ENCODE data around the gene TMEM106A. TPM values are rescaled to one million over a fixed set of nuclear protein-coding genes. Genes with fewer than 3 reads are reported as not detected.
A peak's percentile ranks its signal among the peaks of the same experiment; 100 is the strongest.

Gene TMEM106A
- total and polyA plus RNA-seq, 2 of the 13 experiments (the other 11 are each of a cell fraction or from before 2014, with no cell fraction given): 16.9 to 35.9 TPM

- TF ChIP-seq ZNF788 (CRISPR knock-in tag; IDR thresholded peaks at IDR 0.05; ENCODE audit: borderline replicate concordance) (peak; percentile 11; the same call in 1 of the 2 replicates), ZNF605 (CRISPR knock-in tag; IDR thresholded peaks at IDR 0.05) (no peak), ZSCAN22 (CRISPR knock-in tag; IDR thresholded peaks at IDR 0.05) (no peak), ZBTB7A (CRISPR knock-in tag; IDR thresholded peaks at IDR 0.05) (no peak), GATAD2A (CRISPR knock-in tag; IDR thresholded peaks at IDR 0.05) (no peak), KAT2B (IDR thresholded peaks at IDR 0.05; ENCODE audit: borderline replicate concordance, low read depth, low read length) (no peak), ZNF724P (CRISPR knock-in tag; IDR thresholded peaks at IDR 0.05; ENCODE audit: borderline replicate concordance) (no peak), HNRNPUL1 (IDR thresholded peaks at IDR 0.05; ENCODE audit: low read depth, low read length) (no peak), RFX3 (CRISPR knock-in tag; IDR thresholded peaks at IDR 0.05) (no peak), ZSCAN29 (CRISPR knock-in tag; conservative IDR thresholded peaks at IDR 0.05) (0 out of 2 replicates have a peak, but pooled peaks have one; percentile 7), PCBP1 (IDR thresholded peaks at IDR 0.05; ENCODE audit: borderline replicate concordance, low read depth, low read length) (no peak), ZBTB42 (CRISPR knock-in tag; IDR thresholded peaks at IDR 0.05) (peak; percentile 35), GLI4 (CRISPR knock-in tag; IDR thresholded peaks at IDR 0.05; ENCODE audit: borderline replicate concordance) (0 out of 2 replicates have a peak, but pooled peaks have one; percentile 10), EED (CRISPR knock-in tag; IDR thresholded peaks at IDR 0.05) (peak; percentile 29; the same call in 1 of the 2 replicates), ZNF326 (CRISPR knock-in tag; IDR thresholded peaks at IDR 0.05; ENCODE audit: borderline replicate concordance) (peak; percentile 24; the same call in 1 of the 2 replicates), AHR (CRISPR knock-in tag; IDR thresholded peaks at IDR 0.05) (no peak), ZNF891 (CRISPR knock-in tag; IDR thresholded peaks at IDR 0.05) (no peak)
- TF ChIP-seq, protein P1, sequence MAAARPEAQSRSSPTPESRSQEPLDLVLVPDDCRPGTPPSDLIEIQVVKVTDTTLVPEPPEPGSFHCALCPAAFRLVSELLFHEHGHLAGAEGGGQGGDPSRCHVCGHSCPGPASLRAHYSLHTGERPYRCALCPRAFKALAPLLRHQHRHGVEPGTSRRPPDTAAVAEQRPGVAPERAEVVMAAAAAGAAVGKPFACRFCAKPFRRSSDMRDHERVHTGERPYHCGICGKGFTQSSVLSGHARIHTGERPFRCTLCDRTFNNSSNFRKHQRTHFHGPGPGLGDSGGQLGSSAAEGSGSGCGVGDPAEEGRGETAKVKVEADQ (CRISPR knock-in tag; IDR thresholded peaks at IDR 0.05; ENCODE audit: borderline replicate concordance): no peak
- TF ChIP-seq, protein P2, sequence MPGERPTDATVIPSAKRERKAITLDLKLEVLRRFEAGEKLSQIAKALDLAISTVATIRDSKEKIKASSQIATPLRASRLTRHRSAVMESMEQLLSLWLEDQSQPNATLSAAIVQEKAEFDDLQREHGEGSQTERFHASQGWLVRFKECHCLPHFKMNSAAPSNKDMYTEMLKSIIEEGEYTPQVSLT (CRISPR knock-in tag; IDR thresholded peaks at IDR 0.05; ENCODE audit: borderline replicate concordance, low read depth): no peak; the same call in 1 of the 2 replicates
- TF ChIP-seq, protein P3, sequence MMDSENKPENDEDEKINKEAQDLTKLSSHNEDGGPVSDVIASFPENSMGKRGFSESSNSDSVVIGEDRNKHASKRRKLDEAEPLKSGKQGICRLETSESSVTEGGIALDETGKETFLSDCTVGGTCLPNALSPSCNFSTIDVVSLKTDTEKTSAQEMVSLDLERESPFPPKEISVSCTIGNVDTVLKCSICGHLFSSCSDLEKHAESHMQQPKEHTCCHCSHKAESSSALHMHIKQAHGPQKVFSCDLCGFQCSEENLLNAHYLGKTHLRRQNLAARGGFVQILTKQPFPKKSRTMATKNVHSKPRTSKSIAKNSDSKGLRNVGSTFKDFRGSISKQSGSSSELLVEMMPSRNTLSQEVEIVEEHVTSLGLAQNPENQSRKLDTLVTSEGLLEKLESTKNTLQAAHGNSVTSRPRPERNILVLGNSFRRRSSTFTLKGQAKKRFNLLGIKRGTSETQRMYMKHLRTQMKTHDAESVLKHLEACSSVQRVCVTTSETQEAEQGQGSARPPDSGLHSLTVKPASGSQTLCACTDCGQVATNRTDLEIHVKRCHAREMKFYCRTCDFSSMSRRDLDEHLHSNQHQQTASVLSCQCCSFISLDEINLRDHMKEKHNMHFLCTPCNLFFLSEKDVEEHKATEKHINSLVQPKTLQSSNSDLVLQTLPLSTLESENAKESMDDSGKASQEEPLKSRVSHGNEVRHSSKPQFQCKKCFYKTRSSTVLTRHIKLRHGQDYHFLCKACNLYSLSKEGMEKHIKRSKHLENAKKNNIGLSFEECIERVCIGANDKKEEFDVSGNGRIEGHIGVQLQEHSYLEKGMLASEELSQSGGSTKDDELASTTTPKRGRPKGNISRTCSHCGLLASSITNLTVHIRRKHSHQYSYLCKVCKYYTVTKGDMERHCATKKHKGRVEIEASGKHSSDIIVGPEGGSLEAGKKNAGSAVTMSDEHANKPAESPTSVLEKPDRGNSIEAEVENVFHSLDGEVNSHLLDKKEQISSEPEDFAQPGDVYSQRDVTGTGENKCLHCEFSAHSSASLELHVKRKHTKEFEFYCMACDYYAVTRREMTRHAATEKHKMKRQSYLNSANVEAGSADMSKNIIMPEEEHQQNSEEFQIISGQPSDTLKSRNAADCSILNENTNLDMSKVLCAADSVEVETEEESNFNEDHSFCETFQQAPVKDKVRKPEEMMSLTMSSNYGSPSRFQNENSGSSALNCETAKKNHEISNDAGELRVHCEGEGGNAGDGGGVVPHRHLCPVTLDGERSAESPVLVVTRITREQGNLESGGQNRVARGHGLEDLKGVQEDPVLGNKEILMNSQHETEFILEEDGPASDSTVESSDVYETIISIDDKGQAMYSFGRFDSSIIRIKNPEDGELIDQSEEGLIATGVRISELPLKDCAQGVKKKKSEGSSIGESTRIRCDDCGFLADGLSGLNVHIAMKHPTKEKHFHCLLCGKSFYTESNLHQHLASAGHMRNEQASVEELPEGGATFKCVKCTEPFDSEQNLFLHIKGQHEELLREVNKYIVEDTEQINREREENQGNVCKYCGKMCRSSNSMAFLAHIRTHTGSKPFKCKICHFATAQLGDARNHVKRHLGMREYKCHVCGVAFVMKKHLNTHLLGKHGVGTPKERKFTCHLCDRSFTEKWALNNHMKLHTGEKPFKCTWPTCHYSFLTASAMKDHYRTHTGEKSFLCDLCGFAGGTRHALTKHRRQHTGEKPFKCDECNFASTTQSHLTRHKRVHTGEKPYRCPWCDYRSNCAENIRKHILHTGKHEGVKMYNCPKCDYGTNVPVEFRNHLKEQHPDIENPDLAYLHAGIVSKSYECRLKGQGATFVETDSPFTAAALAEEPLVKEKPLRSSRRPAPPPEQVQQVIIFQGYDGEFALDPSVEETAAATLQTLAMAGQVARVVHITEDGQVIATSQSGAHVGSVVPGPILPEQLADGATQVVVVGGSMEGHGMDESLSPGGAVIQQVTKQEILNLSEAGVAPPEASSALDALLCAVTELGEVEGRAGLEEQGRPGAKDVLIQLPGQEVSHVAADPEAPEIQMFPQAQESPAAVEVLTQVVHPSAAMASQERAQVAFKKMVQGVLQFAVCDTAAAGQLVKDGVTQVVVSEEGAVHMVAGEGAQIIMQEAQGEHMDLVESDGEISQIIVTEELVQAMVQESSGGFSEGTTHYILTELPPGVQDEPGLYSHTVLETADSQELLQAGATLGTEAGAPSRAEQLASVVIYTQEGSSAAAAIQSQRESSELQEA (CRISPR knock-in tag; IDR thresholded peaks at IDR 0.05; ENCODE audit: not compliant biosample characterization): no peak
Measured at GRCh38 chr17:43217614-43218087, 6.0 kb downstream of the TMEM106A start (continued).

Data from HepG2 (cell line).